Lower lobe of right lung (tissue), 2 donors: ENCODE data around the gene LRFN5. TPM values are rescaled to one million over a fixed set of nuclear protein-coding genes. Genes with fewer than 3 reads are reported as not detected.

Experiments used
- ATAC-seq, 2 donors: fragments of 200-7000 bp; cut with Tn5 transposase; one replicate each; pipeline ENCODE4 v1.9.1; 2020 to 2022; ENCODE audit warnings: mild to moderate bottlenecking in 2 of 2, moderate library complexity in 2 of 2
- DNase-seq: peaks from one replicate; pipeline ENCODE4 v3.0.0-alpha.2; 2020
- H3K27ac ChIP-seq: fragments of 200-600 bp; one replicate; pipeline ENCODE4 v1.8.0; 2022
- H3K27me3 ChIP-seq: fragments of 200-600 bp; one replicate; pipeline ENCODE4 v1.8.0; 2022; ENCODE audit warnings: low read depth
- H3K36me3 ChIP-seq: fragments of 200-600 bp; one replicate; pipeline ENCODE4 v1.8.0; 2022; ENCODE audit warnings: mild to moderate bottlenecking
- H3K4me1 ChIP-seq: fragments of 200-600 bp; one replicate; pipeline ENCODE4 v1.8.0; 2022
- H3K4me3 ChIP-seq: fragments of 200-600 bp; one replicate; pipeline ENCODE4 v1.8.0; 2022; ENCODE audit warnings: mild to moderate bottlenecking
- H3K9me3 ChIP-seq: fragments of 200-600 bp; one replicate; pipeline ENCODE4 v1.8.0; 2022
- intact Hi-C: fragments of 100-400 bp; cut with DNase I; formaldehyde crosslinking; loops from one replicate; pipeline ENCODE4 v1.11.0; 2022
- total RNA-seq: library from RNA; stranded (reverse); fragmentation: NEBNext Ultra II Directional; extraction: Animal tissue kit (Norgen Biotek cat#: 25700); gene quantifications from one replicate; pipeline ENCODE4 v1.2.1, GENCODE V29; 2021
- TF ChIP-seq, protein P1 (sequence below): fragments of 200-600 bp; IDR thresholded peaks from one replicate; pipeline ENCODE4 v1.8.0; 2022; ENCODE audit warnings: antibody characterized with exemption, mild to moderate bottlenecking
- donor health status: DM: no; HTN: yes; CAD: no; lungs with severe emphysema.

The LRFN5 gene
- total RNA-seq, 1 donor from 2014 or later, result 1.3 TPM

DNA sequence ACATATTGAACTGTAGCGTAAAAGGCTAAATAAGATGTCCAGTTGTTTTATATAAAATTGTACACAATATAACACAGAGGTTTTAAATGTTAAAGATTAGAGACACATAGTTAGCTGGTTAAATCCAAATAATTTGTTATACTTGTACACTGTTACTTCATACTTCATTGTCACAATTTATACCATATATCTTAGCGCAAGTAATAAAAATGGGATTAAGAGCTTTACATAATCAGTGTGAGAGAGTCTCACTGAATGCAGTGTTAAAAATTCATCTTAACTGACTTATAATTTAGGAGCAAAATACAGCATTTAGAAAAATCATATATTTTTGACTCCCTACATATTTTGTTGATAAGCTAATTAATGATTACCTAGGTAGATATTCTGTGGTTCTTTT lies 36.1 kb downstream of the LRFN5 start:
- Histone ChIP-seq H3K27me3 (no peaks in the 10 kb centered on the region), H3K27ac (no peak overlapping the region), H3K9me3 (no peaks in the 10 kb centered on the region), H3K4me3 (no peak overlapping the region), H3K36me3 (no peaks in the 10 kb centered on the region), H3K4me1 (no peaks in the 10 kb centered on the region)
- intact Hi-C loops, result no loop called here
- TF ChIP-seq, protein P1, sequence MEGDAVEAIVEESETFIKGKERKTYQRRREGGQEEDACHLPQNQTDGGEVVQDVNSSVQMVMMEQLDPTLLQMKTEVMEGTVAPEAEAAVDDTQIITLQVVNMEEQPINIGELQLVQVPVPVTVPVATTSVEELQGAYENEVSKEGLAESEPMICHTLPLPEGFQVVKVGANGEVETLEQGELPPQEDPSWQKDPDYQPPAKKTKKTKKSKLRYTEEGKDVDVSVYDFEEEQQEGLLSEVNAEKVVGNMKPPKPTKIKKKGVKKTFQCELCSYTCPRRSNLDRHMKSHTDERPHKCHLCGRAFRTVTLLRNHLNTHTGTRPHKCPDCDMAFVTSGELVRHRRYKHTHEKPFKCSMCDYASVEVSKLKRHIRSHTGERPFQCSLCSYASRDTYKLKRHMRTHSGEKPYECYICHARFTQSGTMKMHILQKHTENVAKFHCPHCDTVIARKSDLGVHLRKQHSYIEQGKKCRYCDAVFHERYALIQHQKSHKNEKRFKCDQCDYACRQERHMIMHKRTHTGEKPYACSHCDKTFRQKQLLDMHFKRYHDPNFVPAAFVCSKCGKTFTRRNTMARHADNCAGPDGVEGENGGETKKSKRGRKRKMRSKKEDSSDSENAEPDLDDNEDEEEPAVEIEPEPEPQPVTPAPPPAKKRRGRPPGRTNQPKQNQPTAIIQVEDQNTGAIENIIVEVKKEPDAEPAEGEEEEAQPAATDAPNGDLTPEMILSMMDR, result no peak
- DNase-seq (no peak), ATAC-seq (no peak)

DNA sequence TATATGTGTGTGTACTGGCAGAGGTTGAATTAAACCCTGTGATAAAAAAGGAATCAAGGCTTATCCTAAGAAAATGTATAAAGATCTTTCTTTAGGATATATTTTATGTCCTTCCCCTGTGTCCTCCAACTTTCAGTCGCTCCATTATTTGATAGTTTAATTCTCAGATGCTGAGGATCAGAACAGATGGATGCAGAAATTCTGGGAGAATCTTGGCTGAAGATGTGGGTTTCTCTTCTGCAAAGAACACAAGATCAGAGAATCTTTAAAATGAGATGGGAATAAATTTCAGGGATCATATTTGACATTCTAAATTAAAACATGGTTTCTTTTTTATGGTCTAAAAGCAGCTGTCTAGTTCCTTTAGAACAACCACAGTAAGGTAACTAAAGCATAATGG lies 37.9 kb downstream of the LRFN5 start:
- Histone ChIP-seq H3K9me3 (no peaks in the 10 kb centered on the region), H3K4me1 (no peaks in the 10 kb centered on the region), H3K27ac (no peak overlapping the region), H3K4me3 (no peak overlapping the region), H3K27me3 (no peaks in the 10 kb centered on the region), H3K36me3 (no peaks in the 10 kb centered on the region)
- intact Hi-C loops, result no loop called here
- DNase-seq, result no peak
- no peak for ATAC-seq
- TF ChIP-seq, protein P1, result no peak

DNA sequence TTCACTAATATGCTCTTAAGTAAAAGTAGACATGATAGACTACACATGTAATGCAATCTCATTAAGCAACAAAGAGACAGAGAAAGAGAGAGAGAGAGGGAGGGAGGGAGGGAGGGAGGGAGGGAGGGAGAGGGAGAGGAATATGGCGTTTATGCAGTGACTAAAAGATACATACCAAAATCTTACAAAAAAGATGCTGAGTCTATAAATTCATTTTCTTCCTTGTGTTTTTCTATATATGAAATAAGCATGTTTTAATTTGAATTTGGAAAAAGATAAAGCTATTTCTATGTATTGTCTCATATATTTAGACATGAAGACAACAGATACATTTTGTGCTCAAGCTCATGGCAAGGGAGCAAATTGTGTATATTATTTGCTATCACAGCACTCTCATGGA lies 44.1 kb downstream of the LRFN5 start:
- H3K36me3 ChIP-seq, result no peaks in the 10 kb centered on the region
- DNase-seq (no peak), ATAC-seq (no peak)
- H3K4me1 ChIP-seq, result no peaks in the 10 kb centered on the region
- no peak overlapping the region for H3K4me3 ChIP-seq
- H3K27ac ChIP-seq, result no peak overlapping the region
- H3K27me3 ChIP-seq, result no peaks in the 10 kb centered on the region
- no peaks in the 10 kb centered on the region for H3K9me3 ChIP-seq
- intact Hi-C loops, result no loop called here
- TF ChIP-seq, protein P1, result no peak

DNA sequence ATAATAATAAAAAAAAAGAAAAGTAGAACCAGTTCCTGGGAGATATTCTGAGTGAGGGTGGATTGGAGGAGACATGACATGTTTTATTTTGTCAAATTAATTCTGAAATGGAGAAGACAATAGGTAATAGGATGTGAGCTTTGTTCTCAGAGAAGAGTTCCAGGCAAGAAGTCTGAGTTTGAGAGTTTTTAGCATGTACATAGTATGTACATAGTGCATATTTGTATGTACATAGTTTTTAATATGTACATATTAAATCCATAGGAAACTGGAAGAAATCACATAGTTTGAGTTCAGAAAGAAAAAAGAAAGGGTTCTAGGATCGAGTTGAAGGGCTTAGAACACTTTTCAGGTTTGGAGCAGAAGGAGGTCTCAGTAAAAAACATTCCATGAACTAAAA lies 47.5 kb downstream of the LRFN5 start:
- H3K4me1 ChIP-seq, result no peaks in the 10 kb centered on the region
- TF ChIP-seq, protein P1, result no peak
- no peaks in the 10 kb centered on the region for H3K36me3 ChIP-seq
- H3K27me3 ChIP-seq, result no peaks in the 10 kb centered on the region
- H3K27ac ChIP-seq, result no peak overlapping the region
- DNase-seq (no peak), ATAC-seq (no peak)
- H3K9me3 ChIP-seq, result no peaks in the 10 kb centered on the region
- H3K4me3 ChIP-seq, result no peak overlapping the region
- intact Hi-C loops, result no loop called here

DNA sequence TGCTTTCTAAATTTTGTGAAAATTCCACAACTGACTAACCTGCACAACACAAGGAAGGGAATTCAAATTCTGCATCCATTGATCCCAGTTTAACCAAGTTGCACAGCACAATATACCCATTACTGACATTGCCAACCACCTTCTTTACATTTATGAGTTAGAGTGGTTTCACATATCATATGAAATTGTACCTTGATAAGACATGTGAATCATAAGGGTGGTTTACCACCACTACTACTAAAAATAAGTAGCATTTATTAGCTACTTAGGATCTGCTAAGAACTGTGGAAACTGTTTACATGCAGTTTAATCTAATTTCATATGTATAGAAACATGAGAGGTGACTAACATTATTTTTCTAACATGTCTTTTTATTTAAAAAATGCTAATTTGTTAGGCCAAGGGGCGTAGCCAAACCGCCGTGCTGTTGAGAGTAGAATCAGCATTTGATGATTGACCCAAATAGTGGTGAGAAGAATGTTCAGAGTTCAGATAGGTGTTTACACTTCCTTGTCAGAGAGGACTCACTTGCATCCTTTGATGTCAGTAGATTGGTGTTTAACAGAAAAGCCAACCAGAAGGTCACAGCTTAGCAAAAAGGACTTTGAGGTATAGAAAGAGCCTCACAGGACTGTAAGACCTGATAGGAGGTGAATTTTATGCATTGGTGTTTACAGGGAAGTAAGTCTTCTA lies 56.2 kb downstream of the LRFN5 start:
- Histone ChIP-seq H3K9me3 (no peaks in the 10 kb centered on the region), H3K4me3 (no peak overlapping the region), H3K36me3 (no peaks in the 10 kb centered on the region), H3K4me1 (no peaks in the 10 kb centered on the region), H3K27me3 (no peaks in the 10 kb centered on the region), H3K27ac (no peak overlapping the region)
- TF ChIP-seq, protein P1, result no peak
- intact Hi-C loops, result no loop called here
- ATAC-seq (no peak), DNase-seq (no peak)
